Keratinocyte (primary cell): ENCODE measurements around the gene POLD1. TPM values are rescaled to one million over a fixed set of nuclear protein-coding genes. Genes with fewer than 3 reads are reported as not detected.

Experiments
- DNase-seq: peaks from one replicate; pipeline ENCODE4 v3.0.0-alpha.2; 2011; ENCODE audit warnings: low read depth, missing footprints, low spot score
- FAIRE-seq: peaks from 2 replicates; lab custom pipeline; 2011; peaks lifted over from hg19 to GRCh38; lab: Jason Lieb, UNC
- H2AFZ ChIP-seq: 2 replicates; pipeline ENCODE4 v1.6.0; 2012; ENCODE audit warnings: low read length, control low read depth, inconsistent platforms; ENCODE audit not compliant: control insufficient read depth
- H3K27ac ChIP-seq: 2 replicates; pipeline ENCODE4 v1.5.1; 2011; ENCODE audit warnings: low read length; ENCODE audit not compliant: control insufficient read depth, insufficient read depth
- H3K27me3 ChIP-seq: 3 replicates; pipeline ENCODE4 v1.6.0; 2011; ENCODE audit warnings: low read length; ENCODE audit not compliant: control insufficient read depth, insufficient read depth; ENCODE audit errors: extremely low read depth
- H3K36me3 ChIP-seq, 2 experiments: 2 replicates in 1 of 2; 3 replicates in 1 of 2; pipeline ENCODE4 v1.5.1; 2011; ENCODE audit warnings: low read length in 2 of 2, mild to moderate bottlenecking in 1 of 2; ENCODE audit not compliant: control insufficient read depth in 2 of 2, insufficient read depth in 2 of 2; ENCODE audit errors: extremely low read depth in 1 of 2
- H3K4me1 ChIP-seq: 3 replicates; pipeline ENCODE4 v1.5.1; 2011; ENCODE audit warnings: low read length; ENCODE audit not compliant: control insufficient read depth, insufficient read depth; ENCODE audit errors: extremely low read depth
- H3K4me2 ChIP-seq: 3 replicates; pipeline ENCODE4 v1.6.0; 2011; ENCODE audit warnings: low read depth, low read length; ENCODE audit not compliant: control insufficient read depth, insufficient read depth; ENCODE audit errors: extremely low read depth
- H3K4me3 ChIP-seq, 3 experiments: fragments of 200-600 bp in 1 of 3; sonication (generic) in 1 of 3; 2 replicates in 2 of 3; 3 replicates in 1 of 3; pipeline ENCODE4 v1.5.1; 2011 to 2016; ENCODE audit warnings: low read length in 3 of 3, mild to moderate bottlenecking in 3 of 3, control low read depth in 2 of 3, inconsistent platforms in 1 of 3, low read depth in 1 of 3, mixed read lengths in 1 of 3, mixed run types in 1 of 3, moderate library complexity in 1 of 3; ENCODE audit not compliant: control insufficient read depth in 2 of 3, insufficient read depth in 2 of 3; ENCODE audit errors: extremely low read depth in 1 of 3
- H3K79me2 ChIP-seq: 2 replicates; pipeline ENCODE4 v1.6.0; 2012; ENCODE audit warnings: low read length; ENCODE audit not compliant: control insufficient read depth, insufficient read depth
- H3K9ac ChIP-seq: 3 replicates; pipeline ENCODE4 v1.6.0; 2011; ENCODE audit warnings: low read length; ENCODE audit not compliant: control insufficient read depth, insufficient read depth; ENCODE audit errors: extremely low read depth
- H3K9me1 ChIP-seq: 3 replicates; pipeline ENCODE4 v1.6.0; 2011; ENCODE audit warnings: low read length; ENCODE audit not compliant: control insufficient read depth, insufficient read depth; ENCODE audit errors: extremely low read depth
- H3K9me3 ChIP-seq: 2 replicates; pipeline ENCODE4 v1.5.1; 2012; ENCODE audit warnings: low read depth, low read length; ENCODE audit not compliant: control insufficient read depth
- H4K20me1 ChIP-seq: 3 replicates; pipeline ENCODE4 v1.6.0; 2011; ENCODE audit warnings: low read length; ENCODE audit not compliant: control insufficient read depth, insufficient read depth; ENCODE audit errors: extremely low read depth
- CTCF ChIP-seq, 3 experiments: IDR thresholded peaks in 1 of 3; conservative IDR thresholded peaks in 1 of 3; optimal IDR thresholded peaks in 1 of 3; 2 replicates in 2 of 3; 3 replicates in 1 of 3; pipeline versions ENCODE3 to v1.5.1; 2011; ENCODE audit warnings: low read length in 3 of 3, mild to moderate bottlenecking in 3 of 3, moderate library complexity in 2 of 3, control low read depth in 1 of 3, inconsistent platforms in 1 of 3; ENCODE audit not compliant: insufficient read depth in 2 of 3; ENCODE audit errors: extremely low read depth in 1 of 3
- EZH2 ChIP-seq: IDR thresholded peaks from one replicate; pipeline ENCODE4 v1.6.1; 2012; ENCODE audit warnings: inconsistent platforms, mild to moderate bottlenecking, low read length, moderate library complexity
- dilution Hi-C: fragments of 300-500 bp; cut with MboI; formaldehyde crosslinking; loops from one replicate; pipeline ENCODE4 v1.7.0; 2020; ENCODE audit warnings: low sequenced_read_pairs; ENCODE audit not compliant: extremely low pct_ligation_motif_present
- polyA plus RNA-seq, 5 experiments: library from polyadenylated mRNA; depleted of rRNA in 3 of 5; stranded (reverse) in 3 of 5; stranded (forward) in 1 of 5; unstranded in 1 of 5; fragments of >200 nt; gene quantifications; 1 replicate in 1 of 5; 2 replicates in 3 of 5; 3 replicates in 1 of 5; pipeline versions ENCODE4 v1.2.1 to v1.2.3, GENCODE V29; 2011 to 2012; ENCODE audit warnings: missing spikeins in 2 of 5, low read depth in 1 of 5, low replicate concordance in 1 of 5

Gene POLD1
- polyA plus RNA-seq, 1 donor (not counting 4 experiments of a cell fraction or from before 2014, with no cell fraction given) = 8.7 TPM

DNA sequence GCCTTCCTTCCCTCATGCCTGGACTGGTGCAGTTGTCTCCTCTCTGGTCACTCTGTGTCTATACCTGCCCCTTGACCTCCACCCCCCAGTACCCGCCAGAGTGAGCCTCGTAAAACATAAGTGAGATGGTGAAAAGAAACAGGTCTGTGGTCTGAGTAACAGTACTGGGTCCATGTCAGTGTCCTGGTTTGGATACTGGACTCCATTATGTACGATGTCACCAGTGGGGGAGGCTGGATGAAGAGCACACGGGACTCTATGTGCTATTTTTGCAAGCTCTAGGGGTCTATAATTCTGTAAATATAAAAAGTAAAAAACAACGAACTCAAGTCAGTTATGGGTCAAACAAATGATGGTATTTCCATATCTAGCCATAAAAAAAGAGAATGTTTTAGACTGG lies 62.9 kb downstream of the POLD1 start:
- no peaks in the 10 kb centered on the region for H3K36me3 ChIP-seq
- no peak overlapping the region for H3K4me2 ChIP-seq
- H2AFZ ChIP-seq = no peak overlapping the region
- H3K4me3 ChIP-seq = no peak overlapping the region
- H4K20me1 ChIP-seq = no peaks in the 10 kb centered on the region
- H3K9me1 ChIP-seq = no peaks in the 10 kb centered on the region
- H3K9me3 ChIP-seq = no peaks in the 10 kb centered on the region
- no peak for FAIRE-seq
- H3K79me2 ChIP-seq = no peaks in the 10 kb centered on the region
- TF ChIP-seq EZH2 (no peak), CTCF (optimal IDR thresholded peaks at IDR 0.05 in 1 of 3, IDR thresholded peaks at IDR 0.05 in 1 of 3, conservative IDR thresholded peaks at IDR 0.05 in 1 of 3; ENCODE audit: extremely low read depth in 1 of 3, insufficient read depth in 2 of 3, low read length in 3 of 3) (no peak)
- no peak for DNase-seq
- dilution Hi-C loops = no loop called here
- no peaks in the 10 kb centered on the region for H3K4me1 ChIP-seq
- H3K27me3 ChIP-seq = peaks cover 7% of the 10 kb centered on the region
- H3K27ac ChIP-seq = no peak overlapping the region
- H3K9ac ChIP-seq = no peak overlapping the region

GRCh38 chr19:50447750-50448149 lies 63.6 kb downstream of the POLD1 start:
- dilution Hi-C loops = no loop called here
- no peak for TF ChIP-seq CTCF (optimal IDR thresholded peaks at IDR 0.05 in 1 of 3, IDR thresholded peaks at IDR 0.05 in 1 of 3, conservative IDR thresholded peaks at IDR 0.05 in 1 of 3; ENCODE audit: extremely low read depth in 1 of 3, insufficient read depth in 2 of 3, low read length in 3 of 3)
- no peak for TF ChIP-seq EZH2

More at GRCh38 chr19:50447750-50448149, 63.6 kb downstream of the POLD1 start:
- Histone ChIP-seq H3K4me3 (no peak overlapping the region), H3K4me2 (no peak overlapping the region), H4K20me1 (no peaks in the 10 kb centered on the region), H3K27me3 (peaks cover 7% of the 10 kb centered on the region), H3K36me3 (no peaks in the 10 kb centered on the region), H3K27ac (no peak overlapping the region), H3K9me3 (no peaks in the 10 kb centered on the region), H3K9me1 (no peaks in the 10 kb centered on the region), H2AFZ (no peak overlapping the region), H3K9ac (no peak overlapping the region), H3K79me2 (no peaks in the 10 kb centered on the region), H3K4me1 (no peaks in the 10 kb centered on the region)
- no peak for DNase-seq
- no peak for FAIRE-seq
